GM12878 (cell line): ENCODE data around the gene POLR2B. TPM values are rescaled to one million over a fixed set of nuclear protein-coding genes. Genes with fewer than 3 reads are reported as not detected.

Experiments used
- ATAC-seq: fragments of 200-7000 bp; cut with Tn5 transposase; 3 replicates; pipeline ENCODE4 v1.9.1; 2020; ENCODE audit warnings: mild to moderate bottlenecking, moderate library complexity
- BruUV-seq: library from RNA; stranded (reverse); fragments of 400-500 nt; replicated peaks from 2 replicates; lab custom pipeline; 2021; lab: Mats Ljungman, UMichigan
- CTCF ChIA-PET: fragments of 300-600 bp; sonication (Branson Sonifier 250); formaldehyde crosslinking; extraction: SDS; loops from one replicate; lab custom pipeline; 2021; ENCODE audit warnings: inconsistent platforms; lab: Yijun Ruan, JAX
- POLR2A ChIA-PET: fragments of 350-600 bp; formaldehyde crosslinking; extraction: SDS; loops from one replicate; lab custom pipeline; 2021; ENCODE audit warnings: inconsistent platforms; lab: Charles Lee
- RAD21 ChIA-PET: fragments of 300-600 bp; sonication (Branson Sonifier 250); formaldehyde crosslinking; loops from one replicate; lab custom pipeline; 2023; ENCODE audit warnings: antibody characterized with exemption; ENCODE audit not compliant: unreplicated experiment; lab: Charles Lee
- SMC1A ChIA-PET: fragments of 300-600 bp; sonication (Branson Sonifier 250); formaldehyde crosslinking; loops from one replicate; lab custom pipeline; 2023; ENCODE audit not compliant: unreplicated experiment, uncharacterized antibody; lab: Charles Lee
- DNase-seq: peaks from one replicate; pipeline ENCODE4 v3.0.0-alpha.2; 2011; ENCODE audit warnings: low read depth, low spot score
- FAIRE-seq: peaks from 3 replicates; lab custom pipeline; 2011; peaks lifted over from hg19 to GRCh38; lab: Jason Lieb, UNC
- H2AFZ ChIP-seq: 2 replicates; pipeline ENCODE4 v1.6.0; 2011; ENCODE audit warnings: low read depth, low read length, control low read depth; ENCODE audit not compliant: control insufficient read depth
- H3K27ac ChIP-seq: 2 replicates; pipeline ENCODE4 v1.5.1; 2011; ENCODE audit warnings: control low read depth; ENCODE audit not compliant: control insufficient read depth, insufficient read depth
- H3K27me3 ChIP-seq, 2 experiments: replicated peaks in 1 of 2; 2 replicates each; pipeline versions ENCODE4 v1.6.0 to v1.6.1; 2011; ENCODE audit warnings: low read length in 1 of 2; ENCODE audit not compliant: control insufficient read depth in 2 of 2, insufficient read depth in 2 of 2
- H3K36me3 ChIP-seq, 2 experiments: 2 replicates each; pipeline ENCODE4 v1.5.1; 2011; ENCODE audit warnings: low read length in 1 of 2; ENCODE audit not compliant: control insufficient read depth in 2 of 2, insufficient read depth in 2 of 2
- H3K4me1 ChIP-seq: 2 replicates; pipeline ENCODE4 v1.6.1; 2011; ENCODE audit warnings: mild to moderate bottlenecking, low read length, moderate library complexity, mixed read lengths; ENCODE audit not compliant: control insufficient read depth, insufficient read depth
- H3K4me2 ChIP-seq: 2 replicates; pipeline ENCODE4 v1.6.0; 2011; ENCODE audit warnings: control low read depth; ENCODE audit not compliant: control insufficient read depth, insufficient read depth
- H3K4me3 ChIP-seq: fragments of 200-600 bp; sonication (generic); 2 replicates; pipeline ENCODE4 v1.5.1; 2016
- H3K79me2 ChIP-seq: 2 replicates; pipeline ENCODE4 v1.6.0; 2011; ENCODE audit warnings: low read length; ENCODE audit not compliant: control insufficient read depth, insufficient read depth
- H3K9ac ChIP-seq: 2 replicates; pipeline ENCODE4 v1.8.0; 2011; ENCODE audit warnings: low read length, control low read depth, mixed read lengths; ENCODE audit not compliant: control insufficient read depth, insufficient read depth
- H3K9me3 ChIP-seq: replicated peaks from 3 replicates; pipeline ENCODE4 v1.5.1; 2011; ENCODE audit warnings: mild to moderate bottlenecking, low read length; ENCODE audit not compliant: control insufficient read depth, insufficient read depth
- H4K20me1 ChIP-seq: 2 replicates; pipeline ENCODE4 v1.6.0; 2011; ENCODE audit not compliant: control insufficient read depth, insufficient read depth
- CBX5 ChIP-seq: sonication (generic); IDR thresholded peaks from 2 replicates; pipeline ENCODE4 v1.6.1; 2016; ENCODE audit warnings: low read depth, moderate library complexity, mild to moderate bottlenecking, inconsistent platforms
- CEBPB ChIP-seq, 2 experiments: fragments of 150-350 bp in 1 of 2; IDR thresholded peaks; 2 replicates each; pipeline ENCODE4 v1.6.1; 2012 to 2014; ENCODE audit warnings: low read depth in 2 of 2, low read length in 2 of 2, borderline replicate concordance in 1 of 2, inconsistent platforms in 1 of 2
- HDAC6 ChIP-seq: fragments of 200-600 bp; sonication (generic); IDR thresholded peaks from one replicate; pipeline ENCODE4 v1.8.0; 2017; ENCODE audit warnings: antibody characterized with exemption; ENCODE audit not compliant: unreplicated experiment
- MEF2B ChIP-seq: fragments of 450-650 bp; IDR thresholded peaks from 2 replicates; pipeline ENCODE4 v1.6.1; 2018; ENCODE audit warnings: mild to moderate bottlenecking, moderate library complexity; ENCODE audit not compliant: partially characterized antibody, poor library complexity, severe bottlenecking
- NR2F1 ChIP-seq: fragments of 450-650 bp; conservative IDR thresholded peaks from 2 replicates; pipeline ENCODE4 v1.6.1; 2017; ENCODE audit warnings: mild to moderate bottlenecking
- POLR2AphosphoS5 ChIP-seq: IDR thresholded peaks from 2 replicates; pipeline ENCODE4 v1.6.1; 2011; ENCODE audit warnings: mild to moderate bottlenecking, low read length, inconsistent platforms
- POU2F2 ChIP-seq: IDR thresholded peaks from 3 replicates; pipeline ENCODE4 v1.6.1; 2011; ENCODE audit warnings: low read depth, mild to moderate bottlenecking, low read length, borderline replicate concordance
- SMC3 ChIP-seq: IDR thresholded peaks from 2 replicates; pipeline ENCODE4 v1.6.1; 2011; ENCODE audit warnings: low read length, improper control_type of control experiment, borderline replicate concordance
- SP1 ChIP-seq: IDR thresholded peaks from one replicate; pipeline ENCODE4 v1.6.1; 2011; ENCODE audit warnings: low read depth, low read length
- WGBS: methylation state at CpG from one replicate; pipeline ENCODE4 v1.1.6; 2016; ENCODE audit warnings: low lambda C conversion rate; ENCODE audit not compliant: insufficient replicate concordance, insufficient coverage; ENCODE audit errors: missing lambda C conversion rate; 5-methylcytosine and 5-hydroxymethylcytosine counted together
- in situ Hi-C: fragments of 300-500 bp; cut with MboI; formaldehyde crosslinking; loops from 9 replicates; pipeline ENCODE4 v1.14.3; 2018; ENCODE audit warnings: mixed read lengths
- intact Hi-C: fragments of 100-400 bp; cut with micrococcal nuclease; formaldehyde crosslinking; loops from one replicate; pipeline ENCODE4 v1.14.2; 2022; ENCODE audit not compliant: unreplicated experiment
- polyA plus RNA-seq, 11 experiments: library from polyadenylated mRNA; depleted of rRNA in 4 of 11; unstranded in 6 of 11; stranded (reverse) in 5 of 11; fragments of >200 nt; fragmentation: Nextera tagmentation in 4 of 11; fragmentation: Illumina TruSeq in 1 of 11; extraction: Ambion mirVana in 4 of 11; extraction: Trizol in 1 of 11; gene quantifications; 1 replicate in 1 of 11; 2 replicates in 10 of 11; pipeline versions ENCODE4 v1.2.1 to v1.2.3, GENCODE V29; 2011 to 2016; ENCODE audit warnings: inconsistent platforms in 2 of 11, missing spikeins in 2 of 11, low read depth in 1 of 11
- total RNA-seq, 4 experiments: library from RNA; depleted of rRNA in 3 of 4; stranded (reverse); fragments of >200 nt in 3 of 4; fragmentation: Illumina TruSeq in 1 of 4; extraction: Trizol in 1 of 4; gene quantifications; 2 replicates each; pipeline versions ENCODE4 v1.2.1 to v1.2.3, GENCODE V29; 2013 to 2021
- TF ChIP-seq, protein P1 (sequence below): IDR thresholded peaks from 2 replicates; pipeline ENCODE4 v1.6.1; 2011; ENCODE audit warnings: mild to moderate bottlenecking, low read depth, low read length, moderate library complexity; ENCODE audit not compliant: insufficient replicate concordance
- TF ChIP-seq, protein P2 (sequence below): IDR thresholded peaks from 2 replicates; pipeline ENCODE4 v1.6.1; 2012; ENCODE audit warnings: mild to moderate bottlenecking, low read depth, low read length
- TF ChIP-seq, protein P3 (sequence below): IDR thresholded peaks from 2 replicates; pipeline ENCODE4 v1.6.1; 2011; ENCODE audit warnings: low read depth, mild to moderate bottlenecking, low read length, moderate library complexity, borderline replicate concordance; ENCODE audit errors: extremely low read depth
- TF ChIP-seq, protein P4 (sequence below): fragments of 450-650 bp; IDR thresholded peaks from 2 replicates; pipeline ENCODE4 v1.6.1; 2017; ENCODE audit warnings: mild to moderate bottlenecking, moderate library complexity

POLR2B gene
- total and polyA plus RNA-seq, 10 of the 15 experiments (the other 5 are each of a cell fraction or from before 2014, with no cell fraction given): 46.0 to 183 (median 99.2) TPM

GRCh38 chr4:57055886-57056285, 77.2 kb downstream of the POLR2B start:
- 29% methylated on average over 14 of the region's 14 CpGs for WGBS
- CTCF ChIA-PET: interaction anchor here (1.0 kb wide), 1 partner anchor 16 kb away, joined by 4 read pairs; no protein-coding TSS in a partner anchor
- ATAC-seq: no peak
- in situ Hi-C loops (no loop called here), intact Hi-C loops (no loop called here)
- H3K27me3 ChIP-seq: peaks cover 0 to 7% of the 10 kb centered on the region in 2 experiments; a peak in 1 of 4 replicates
- no peak overlapping the region for H3K4me2 ChIP-seq
- no peak for DNase-seq
- BruUV-seq: no TSS peak
- H3K36me3 ChIP-seq: no peaks in the 10 kb centered on the region
- SMC1A ChIA-PET: no interaction called here
- RAD21 ChIA-PET: no interaction called here
- POLR2A ChIA-PET: no interaction called here
- H3K27ac ChIP-seq: no peak overlapping the region
- H3K79me2 ChIP-seq: no peaks in the 10 kb centered on the region
- no peak overlapping the region for H3K4me3 ChIP-seq
- FAIRE-seq: no peak
- TF ChIP-seq MEF2B (no peak), POU2F2 (no peak), SP1 (no peak), NR2F1 (no peak), POLR2AphosphoS5 (no peak), CBX5 (no peak), HDAC6 (no peak), CEBPB (IDR thresholded peaks at IDR 0.05; ENCODE audit: borderline replicate concordance in 1 of 2, low read depth in 2 of 2, low read length in 2 of 2) (no peak), SMC3 (no peak)
- TF ChIP-seq, protein P1, sequence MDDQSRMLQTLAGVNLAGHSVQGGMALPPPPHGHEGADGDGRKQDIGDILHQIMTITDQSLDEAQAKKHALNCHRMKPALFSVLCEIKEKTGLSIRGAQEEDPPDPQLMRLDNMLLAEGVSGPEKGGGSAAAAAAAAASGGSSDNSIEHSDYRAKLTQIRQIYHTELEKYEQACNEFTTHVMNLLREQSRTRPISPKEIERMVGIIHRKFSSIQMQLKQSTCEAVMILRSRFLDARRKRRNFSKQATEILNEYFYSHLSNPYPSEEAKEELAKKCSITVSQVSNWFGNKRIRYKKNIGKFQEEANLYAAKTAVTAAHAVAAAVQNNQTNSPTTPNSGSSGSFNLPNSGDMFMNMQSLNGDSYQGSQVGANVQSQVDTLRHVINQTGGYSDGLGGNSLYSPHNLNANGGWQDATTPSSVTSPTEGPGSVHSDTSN: no peak
- TF ChIP-seq, protein P2, sequence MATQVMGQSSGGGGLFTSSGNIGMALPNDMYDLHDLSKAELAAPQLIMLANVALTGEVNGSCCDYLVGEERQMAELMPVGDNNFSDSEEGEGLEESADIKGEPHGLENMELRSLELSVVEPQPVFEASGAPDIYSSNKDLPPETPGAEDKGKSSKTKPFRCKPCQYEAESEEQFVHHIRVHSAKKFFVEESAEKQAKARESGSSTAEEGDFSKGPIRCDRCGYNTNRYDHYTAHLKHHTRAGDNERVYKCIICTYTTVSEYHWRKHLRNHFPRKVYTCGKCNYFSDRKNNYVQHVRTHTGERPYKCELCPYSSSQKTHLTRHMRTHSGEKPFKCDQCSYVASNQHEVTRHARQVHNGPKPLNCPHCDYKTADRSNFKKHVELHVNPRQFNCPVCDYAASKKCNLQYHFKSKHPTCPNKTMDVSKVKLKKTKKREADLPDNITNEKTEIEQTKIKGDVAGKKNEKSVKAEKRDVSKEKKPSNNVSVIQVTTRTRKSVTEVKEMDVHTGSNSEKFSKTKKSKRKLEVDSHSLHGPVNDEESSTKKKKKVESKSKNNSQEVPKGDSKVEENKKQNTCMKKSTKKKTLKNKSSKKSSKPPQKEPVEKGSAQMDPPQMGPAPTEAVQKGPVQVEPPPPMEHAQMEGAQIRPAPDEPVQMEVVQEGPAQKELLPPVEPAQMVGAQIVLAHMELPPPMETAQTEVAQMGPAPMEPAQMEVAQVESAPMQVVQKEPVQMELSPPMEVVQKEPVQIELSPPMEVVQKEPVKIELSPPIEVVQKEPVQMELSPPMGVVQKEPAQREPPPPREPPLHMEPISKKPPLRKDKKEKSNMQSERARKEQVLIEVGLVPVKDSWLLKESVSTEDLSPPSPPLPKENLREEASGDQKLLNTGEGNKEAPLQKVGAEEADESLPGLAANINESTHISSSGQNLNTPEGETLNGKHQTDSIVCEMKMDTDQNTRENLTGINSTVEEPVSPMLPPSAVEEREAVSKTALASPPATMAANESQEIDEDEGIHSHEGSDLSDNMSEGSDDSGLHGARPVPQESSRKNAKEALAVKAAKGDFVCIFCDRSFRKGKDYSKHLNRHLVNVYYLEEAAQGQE: no peak
- TF ChIP-seq, protein P3, sequence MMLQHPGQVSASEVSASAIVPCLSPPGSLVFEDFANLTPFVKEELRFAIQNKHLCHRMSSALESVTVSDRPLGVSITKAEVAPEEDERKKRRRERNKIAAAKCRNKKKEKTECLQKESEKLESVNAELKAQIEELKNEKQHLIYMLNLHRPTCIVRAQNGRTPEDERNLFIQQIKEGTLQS: no peak
- TF ChIP-seq, protein P4, sequence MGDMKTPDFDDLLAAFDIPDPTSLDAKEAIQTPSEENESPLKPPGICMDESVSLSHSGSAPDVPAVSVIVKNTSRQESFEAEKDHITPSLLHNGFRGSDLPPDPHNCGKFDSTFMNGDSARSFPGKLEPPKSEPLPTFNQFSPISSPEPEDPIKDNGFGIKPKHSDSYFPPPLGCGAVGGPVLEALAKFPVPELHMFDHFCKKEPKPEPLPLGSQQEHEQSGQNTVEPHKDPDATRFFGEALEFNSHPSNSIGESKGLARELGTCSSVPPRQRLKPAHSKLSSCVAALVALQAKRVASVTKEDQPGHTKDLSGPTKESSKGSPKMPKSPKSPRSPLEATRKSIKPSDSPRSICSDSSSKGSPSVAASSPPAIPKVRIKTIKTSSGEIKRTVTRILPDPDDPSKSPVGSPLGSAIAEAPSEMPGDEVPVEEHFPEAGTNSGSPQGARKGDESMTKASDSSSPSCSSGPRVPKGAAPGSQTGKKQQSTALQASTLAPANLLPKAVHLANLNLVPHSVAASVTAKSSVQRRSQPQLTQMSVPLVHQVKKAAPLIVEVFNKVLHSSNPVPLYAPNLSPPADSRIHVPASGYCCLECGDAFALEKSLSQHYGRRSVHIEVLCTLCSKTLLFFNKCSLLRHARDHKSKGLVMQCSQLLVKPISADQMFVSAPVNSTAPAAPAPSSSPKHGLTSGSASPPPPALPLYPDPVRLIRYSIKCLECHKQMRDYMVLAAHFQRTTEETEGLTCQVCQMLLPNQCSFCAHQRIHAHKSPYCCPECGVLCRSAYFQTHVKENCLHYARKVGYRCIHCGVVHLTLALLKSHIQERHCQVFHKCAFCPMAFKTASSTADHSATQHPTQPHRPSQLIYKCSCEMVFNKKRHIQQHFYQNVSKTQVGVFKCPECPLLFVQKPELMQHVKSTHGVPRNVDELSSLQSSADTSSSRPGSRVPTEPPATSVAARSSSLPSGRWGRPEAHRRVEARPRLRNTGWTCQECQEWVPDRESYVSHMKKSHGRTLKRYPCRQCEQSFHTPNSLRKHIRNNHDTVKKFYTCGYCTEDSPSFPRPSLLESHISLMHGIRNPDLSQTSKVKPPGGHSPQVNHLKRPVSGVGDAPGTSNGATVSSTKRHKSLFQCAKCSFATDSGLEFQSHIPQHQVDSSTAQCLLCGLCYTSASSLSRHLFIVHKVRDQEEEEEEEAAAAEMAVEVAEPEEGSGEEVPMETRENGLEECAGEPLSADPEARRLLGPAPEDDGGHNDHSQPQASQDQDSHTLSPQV: no peak
- H4K20me1 ChIP-seq: no peaks in the 10 kb centered on the region
- H3K9ac ChIP-seq: no peak overlapping the region
- no peaks in the 10 kb centered on the region for H3K4me1 ChIP-seq
- no peaks in the 10 kb centered on the region for H3K9me3 ChIP-seq
- H2AFZ ChIP-seq: no peak overlapping the region
